IPS-18c (cell line): ENCODE data around the gene MAB21L4.
A peak's percentile ranks its signal among the peaks of the same experiment; 100 is the strongest.

Experiments
- H3K4me3 ChIP-seq: 2 replicates; pipeline ENCODE4 v1.7.0; 2013; ENCODE audit warnings: low read depth, mild to moderate bottlenecking, low read length, moderate library complexity; ENCODE audit not compliant: insufficient read depth
- H3K9me3 ChIP-seq: one replicate; pipeline ENCODE4 v1.6.1; 2013; ENCODE audit warnings: mild to moderate bottlenecking, low read length, moderate library complexity; ENCODE audit not compliant: control insufficient read depth, insufficient read depth

MAB21L4 gene

GRCh38 chr2:240926516-240927389, 30.8 kb upstream of the MAB21L4 start:
- no peaks in the 10 kb centered on the region for H3K9me3 ChIP-seq

GRCh38 chr2:240925568-240926515, 29.9 kb upstream of the MAB21L4 start:
- Histone ChIP-seq H3K4me3 (no peak overlapping the region), H3K9me3 (no peaks in the 10 kb centered on the region)

More at GRCh38 chr2:240926516-240927389, 30.8 kb upstream of the MAB21L4 start:
- H3K4me3 ChIP-seq, result no peak overlapping the region

DNA sequence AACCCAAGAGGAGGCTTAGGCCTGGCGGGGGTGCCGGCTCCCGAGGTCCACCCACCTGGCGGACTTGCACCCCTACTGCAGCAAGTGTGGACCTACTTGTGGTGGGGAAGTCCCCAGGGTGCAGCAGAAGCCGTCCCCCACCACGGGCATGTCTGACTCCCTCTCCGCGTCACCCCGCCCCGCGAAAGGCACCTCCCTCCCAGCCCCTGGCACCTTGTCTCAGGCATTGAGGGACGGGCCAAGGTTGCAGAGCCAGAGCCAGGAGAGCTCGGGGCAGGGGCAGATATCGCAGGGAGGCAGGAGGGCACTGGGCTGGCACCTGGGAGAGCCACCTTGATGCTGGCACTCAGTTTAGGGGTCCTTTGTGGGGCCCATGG, 29.2 kb upstream of the MAB21L4 start:
- Histone ChIP-seq H3K9me3 (no peaks in the 10 kb centered on the region), H3K4me3 (no peak overlapping the region)

DNA sequence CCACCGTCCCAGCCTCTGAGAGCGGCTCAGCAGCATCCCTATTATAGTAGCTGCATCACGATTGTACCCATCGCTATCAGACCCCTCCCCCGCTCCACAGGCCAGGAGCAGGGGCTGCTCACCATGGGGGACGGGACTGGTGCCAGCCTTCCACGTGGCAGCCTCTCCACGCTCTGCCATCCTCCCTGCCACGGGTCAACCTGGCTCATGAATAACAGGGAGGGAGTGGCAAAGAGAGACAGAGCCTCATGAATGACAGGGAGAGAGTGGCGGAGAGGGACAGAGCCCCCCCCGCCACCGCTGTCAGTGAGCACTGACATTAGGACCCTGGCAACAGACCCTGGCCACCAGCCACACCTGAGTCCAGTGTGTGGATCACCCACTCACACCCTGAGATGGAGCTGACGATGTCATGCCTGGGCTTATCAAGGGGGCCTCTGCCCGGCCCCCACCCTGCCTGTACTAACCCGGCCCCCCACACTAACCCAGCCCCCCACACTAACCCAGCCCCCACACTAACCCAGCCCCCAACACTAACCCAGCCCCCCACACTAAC, 27.1 kb upstream of the MAB21L4 start:
- no peaks in the 10 kb centered on the region for H3K9me3 ChIP-seq

DNA sequence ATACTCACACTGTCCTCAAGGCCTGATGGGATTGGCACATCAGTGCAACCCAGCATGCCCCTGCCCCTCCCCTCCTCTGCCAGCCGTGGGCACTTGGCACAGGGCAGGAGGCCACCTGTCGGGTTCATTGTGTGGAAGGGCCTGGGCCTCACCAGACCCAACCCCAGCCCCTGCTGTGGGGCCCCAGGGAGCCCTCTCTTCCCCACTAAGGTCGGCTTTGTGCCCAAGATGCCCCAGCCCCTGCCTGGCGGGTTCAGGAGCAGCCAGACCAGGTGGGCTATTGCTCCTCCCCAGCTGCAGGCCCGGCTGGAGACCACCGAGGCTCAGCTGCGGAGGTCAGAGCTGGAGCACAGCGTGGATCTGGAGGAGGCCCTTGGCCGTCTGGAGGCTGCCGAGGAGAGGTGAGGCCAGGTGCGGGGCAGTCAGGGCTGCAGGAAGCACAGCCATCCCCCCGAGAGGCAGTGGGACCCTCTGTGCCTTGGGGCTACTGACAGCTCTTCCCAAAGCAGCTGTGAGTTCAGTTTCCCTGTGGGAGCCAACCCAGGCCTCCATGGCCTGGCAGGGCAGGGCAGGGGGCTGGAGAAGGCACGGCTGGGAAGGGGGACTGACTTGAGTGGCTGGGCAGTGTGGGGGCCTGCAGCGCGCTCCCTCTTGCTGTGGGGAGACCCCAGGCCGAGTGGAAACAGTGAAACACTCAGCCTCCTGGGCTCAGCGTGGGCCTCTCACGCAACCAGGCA, 26.5 kb upstream of the MAB21L4 start:
- no peak overlapping the region for H3K4me3 ChIP-seq
- H3K9me3 ChIP-seq, result no peaks in the 10 kb centered on the region

More for the DNA sequence above, 27.1 kb upstream of the MAB21L4 start:
- H3K4me3 ChIP-seq, result no peak overlapping the region

GRCh38 chr2:240921995-240922244, 26.0 kb upstream of the MAB21L4 start:
- H3K4me3 ChIP-seq, result no peak overlapping the region
- H3K9me3 ChIP-seq, result no peaks in the 10 kb centered on the region

- H3K4me3 ChIP-seq, result no peak overlapping the region
These were observed 25.5 kb upstream of the MAB21L4 start for GRCh38 chr2:240921311-240921994.

DNA sequence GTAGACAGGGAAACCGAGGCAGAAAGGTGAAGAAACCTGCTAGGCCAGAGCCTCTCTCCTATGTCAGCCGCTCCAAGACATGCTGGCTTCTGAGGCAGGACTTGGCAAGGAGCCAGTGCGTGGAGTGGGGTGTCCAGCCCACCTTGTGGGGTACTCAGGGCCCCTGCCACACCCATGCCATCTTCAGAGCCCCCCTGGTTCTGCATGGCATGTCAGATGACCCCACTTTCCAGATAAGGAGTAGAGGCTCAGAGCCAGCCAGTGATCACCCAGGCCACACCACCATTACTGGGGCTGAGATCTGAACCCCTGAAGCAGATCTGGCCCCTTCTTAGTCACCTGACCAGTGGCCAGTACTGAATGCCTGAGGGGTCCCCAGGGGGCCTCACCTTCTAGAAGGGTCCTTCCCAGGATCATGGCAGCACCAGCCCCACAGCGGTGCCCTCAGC, 24.9 kb upstream of the MAB21L4 start:
- Histone ChIP-seq H3K4me3 (no peak overlapping the region), H3K9me3 (no peaks in the 10 kb centered on the region)

More at GRCh38 chr2:240921311-240921994, 25.5 kb upstream of the MAB21L4 start:
- H3K9me3 ChIP-seq, result no peaks in the 10 kb centered on the region

DNA sequence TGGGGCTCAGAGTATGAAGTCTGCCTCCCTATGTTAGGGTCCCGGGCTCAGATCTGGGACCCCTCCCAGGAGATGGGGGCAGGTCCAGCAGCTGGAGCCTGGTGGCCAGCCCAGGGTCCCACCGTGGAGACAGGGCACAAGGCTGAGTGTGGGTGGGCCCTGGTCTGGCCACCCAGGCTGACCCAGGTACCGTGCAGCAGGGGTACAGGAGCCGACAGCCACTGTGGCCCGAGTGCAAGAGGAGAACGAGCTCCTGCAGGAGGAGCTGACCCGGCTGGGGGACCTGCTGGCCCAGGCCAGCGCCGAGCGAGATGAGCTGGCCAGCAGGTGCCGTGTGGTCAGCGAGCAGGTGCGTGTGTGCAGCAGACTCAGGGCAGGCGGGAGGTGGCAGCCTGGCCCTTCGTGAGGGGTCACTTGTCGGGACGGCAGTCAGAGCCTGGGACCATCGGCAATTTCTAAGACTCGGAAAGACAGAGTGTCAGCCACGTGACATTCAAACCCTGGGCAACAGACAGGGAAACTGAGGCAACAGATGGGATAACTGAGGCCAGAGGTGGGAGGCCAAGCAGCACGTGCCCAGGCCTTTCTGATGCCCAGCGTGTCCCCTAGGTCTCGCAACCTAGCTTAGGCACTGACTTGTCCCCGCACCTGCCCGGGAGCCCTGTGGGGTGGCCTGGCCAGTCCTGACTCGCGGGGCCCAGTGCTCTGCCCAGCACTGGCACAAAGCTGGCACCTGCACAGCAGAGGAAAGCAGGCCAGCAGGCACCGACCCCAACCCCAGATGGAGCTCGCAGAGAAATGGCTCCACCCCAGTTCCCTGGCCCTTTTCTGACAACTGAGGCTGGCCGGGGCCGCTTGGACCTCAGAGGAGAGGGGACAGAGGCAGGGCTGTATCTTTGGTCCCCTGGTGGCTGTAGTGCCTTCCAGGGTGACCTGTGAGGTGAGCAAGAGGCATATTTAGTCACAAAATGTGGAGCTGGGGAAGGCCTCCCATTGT, 24.1 kb upstream of the MAB21L4 start:
- no peaks in the 10 kb centered on the region for H3K9me3 ChIP-seq
- H3K4me3 ChIP-seq, result no peak overlapping the region

- Histone ChIP-seq H3K4me3 (no peak overlapping the region), H3K9me3 (no peaks in the 10 kb centered on the region)
These were observed 23.3 kb upstream of the MAB21L4 start for GRCh38 chr2:240919161-240919781.

DNA sequence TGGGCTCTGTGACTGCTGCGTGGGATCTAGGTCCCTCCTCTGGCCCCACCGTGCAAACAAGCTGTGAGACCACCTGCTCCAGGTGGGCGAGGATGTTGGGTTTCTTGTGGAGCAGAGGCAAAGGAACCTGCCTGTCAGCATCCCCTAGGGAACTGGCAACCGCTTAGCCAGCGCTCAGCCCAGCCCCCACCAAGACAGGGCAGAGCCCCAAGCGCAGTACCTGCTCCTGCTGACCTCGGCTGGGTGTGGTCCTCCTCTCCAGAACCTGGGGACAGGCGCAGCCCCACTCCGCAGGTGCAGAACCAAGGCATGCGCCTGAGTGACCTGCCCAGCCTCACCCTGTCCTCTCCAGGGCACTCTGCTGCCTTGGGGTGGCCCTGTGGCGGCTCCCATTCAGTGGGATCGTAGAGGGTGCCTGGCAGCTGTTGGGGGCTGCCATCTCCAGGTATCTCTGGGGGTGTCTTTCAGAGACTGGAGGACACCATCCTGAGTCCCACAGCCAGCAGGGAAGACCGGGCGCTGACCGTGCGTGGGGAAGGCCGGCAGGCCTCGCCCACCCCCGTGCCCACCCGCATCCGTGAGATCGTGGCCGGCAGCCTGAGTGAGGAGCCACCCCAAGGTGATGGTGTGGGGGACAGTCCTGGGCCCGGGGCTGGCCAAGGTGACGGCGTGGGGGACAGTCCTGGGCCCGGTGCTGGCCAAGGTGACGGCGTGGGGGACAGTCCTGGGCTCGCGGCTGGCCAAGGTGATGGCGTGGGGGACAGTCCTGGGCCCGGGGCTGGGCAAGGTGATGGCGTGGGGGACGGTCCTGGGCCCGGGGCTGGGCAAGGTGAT, 22.5 kb upstream of the MAB21L4 start:
- Histone ChIP-seq H3K9me3 (no peaks in the 10 kb centered on the region), H3K4me3 (no peak overlapping the region)

GRCh38 chr2:240917684-240918257, 21.8 kb upstream of the MAB21L4 start:
- no peak overlapping the region for H3K4me3 ChIP-seq
- H3K9me3 ChIP-seq, result no peaks in the 10 kb centered on the region

GRCh38 chr2:240917009-240917683, 21.2 kb upstream of the MAB21L4 start:
- no peaks in the 10 kb centered on the region for H3K9me3 ChIP-seq
- H3K4me3 ChIP-seq, result no peak overlapping the region

DNA sequence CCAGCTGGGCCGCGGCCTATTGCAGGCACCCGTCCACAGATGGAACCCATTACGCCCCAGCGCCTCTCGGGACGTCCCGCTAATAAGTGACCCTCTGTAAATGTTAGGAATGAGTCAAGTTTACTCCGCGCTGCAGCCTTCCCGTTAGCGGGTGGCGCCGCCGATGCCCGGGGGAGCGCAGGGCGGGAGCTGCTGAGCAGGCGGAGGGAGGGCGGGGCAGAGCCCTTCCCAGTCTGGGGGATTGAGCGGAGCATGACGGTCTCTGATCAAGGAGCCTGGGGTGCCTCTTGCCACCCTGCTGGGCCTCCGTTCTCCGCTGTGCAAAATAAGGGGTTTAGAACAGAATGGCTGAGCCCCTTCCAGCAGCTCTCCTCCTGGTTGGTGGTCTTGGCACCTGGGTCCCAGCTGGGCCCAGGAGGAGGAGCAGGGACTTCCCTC, 20.6 kb upstream of the MAB21L4 start:
- Histone ChIP-seq H3K4me3 (peak overlapping the region; percentile 46), H3K9me3 (no peaks in the 10 kb centered on the region)
